ENCODE results near the gene TRAF3.

DNA sequence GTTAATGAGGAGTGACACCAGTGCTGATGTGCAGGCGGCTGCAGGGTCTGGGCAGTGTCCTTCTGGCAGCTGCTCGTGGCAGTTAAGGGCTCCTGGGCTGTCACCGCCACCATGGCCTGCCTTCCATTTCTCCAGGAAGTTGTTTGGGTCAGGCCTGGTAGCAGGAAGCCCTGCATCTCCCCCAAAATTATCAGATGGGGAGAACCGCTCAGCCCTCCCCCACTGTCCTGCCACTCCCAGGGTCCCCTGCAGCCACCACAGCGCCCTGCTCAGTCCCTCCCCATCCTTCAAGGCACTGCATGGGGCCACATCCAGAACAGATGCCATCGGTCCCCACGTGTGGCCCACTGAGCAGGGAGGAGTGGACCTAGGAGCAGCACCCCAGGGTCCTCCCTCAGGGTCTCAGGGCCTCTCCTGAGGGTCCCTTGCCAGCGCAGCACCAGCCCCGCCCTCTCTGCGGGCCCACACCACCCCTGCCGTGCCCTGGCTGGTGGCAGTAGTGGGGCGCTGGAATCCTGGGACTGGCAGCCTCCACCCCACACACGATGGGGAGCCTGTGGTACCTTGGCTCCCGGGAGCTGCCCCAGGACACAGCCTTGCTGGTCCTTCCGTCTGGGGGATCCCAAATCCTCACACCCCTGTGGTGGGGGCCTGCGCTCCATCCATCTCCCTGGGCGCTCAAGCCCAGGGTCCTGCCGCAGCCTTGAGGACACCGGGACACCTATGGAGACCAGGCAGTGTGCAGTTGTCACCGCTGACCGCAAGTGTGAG is 134.9 kb downstream of the TRAF3 start:
- TF ChIP-seq POLR2A (IDR thresholded peaks at IDR 0.05), result no peak
- TF ChIP-seq, protein P1, sequence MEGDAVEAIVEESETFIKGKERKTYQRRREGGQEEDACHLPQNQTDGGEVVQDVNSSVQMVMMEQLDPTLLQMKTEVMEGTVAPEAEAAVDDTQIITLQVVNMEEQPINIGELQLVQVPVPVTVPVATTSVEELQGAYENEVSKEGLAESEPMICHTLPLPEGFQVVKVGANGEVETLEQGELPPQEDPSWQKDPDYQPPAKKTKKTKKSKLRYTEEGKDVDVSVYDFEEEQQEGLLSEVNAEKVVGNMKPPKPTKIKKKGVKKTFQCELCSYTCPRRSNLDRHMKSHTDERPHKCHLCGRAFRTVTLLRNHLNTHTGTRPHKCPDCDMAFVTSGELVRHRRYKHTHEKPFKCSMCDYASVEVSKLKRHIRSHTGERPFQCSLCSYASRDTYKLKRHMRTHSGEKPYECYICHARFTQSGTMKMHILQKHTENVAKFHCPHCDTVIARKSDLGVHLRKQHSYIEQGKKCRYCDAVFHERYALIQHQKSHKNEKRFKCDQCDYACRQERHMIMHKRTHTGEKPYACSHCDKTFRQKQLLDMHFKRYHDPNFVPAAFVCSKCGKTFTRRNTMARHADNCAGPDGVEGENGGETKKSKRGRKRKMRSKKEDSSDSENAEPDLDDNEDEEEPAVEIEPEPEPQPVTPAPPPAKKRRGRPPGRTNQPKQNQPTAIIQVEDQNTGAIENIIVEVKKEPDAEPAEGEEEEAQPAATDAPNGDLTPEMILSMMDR (IDR thresholded peaks at IDR 0.05), result no peak
